ENCODE measurements around the gene CDC42EP5. TPM values are rescaled to one million over a fixed set of nuclear protein-coding genes. Genes with fewer than 3 reads are reported as not detected.

CDC42EP5 gene
- total and polyA plus RNA-seq, 2 donors (not counting 1 experiment from before 2014, with no cell fraction given), result not detected

GRCh38 chr19:54477650-54478049, 4.6 kb upstream of the CDC42EP5 start:
- H3K4me3 ChIP-seq (ENCODE audit: control extremely low read depth in 1 of 5, extremely low read depth in 1 of 5, insufficient read depth in 1 of 5, low read depth in 2 of 5, low read length in 4 of 5), result no peak overlapping the region
- CTCF ChIA-PET, result interaction anchor here (2.6 to 7.2 kb wide), 3 partner anchors 169 to 200 kb away, joined by 9 to 246 read pairs (median 41); no protein-coding TSS in a partner anchor
- no peaks in the 10 kb centered on the region for H3K79me2 ChIP-seq (ENCODE audit: control insufficient read depth, insufficient read depth, low read length)
- intact Hi-C loops (cut with micrococcal nuclease), result no loop called here
- H3K9ac ChIP-seq (ENCODE audit: low read length), result no peak overlapping the region
- Mint-ChIP-seq H3K27me3 (peaks cover 37% of the 10 kb centered on the region), H3K4me1 (peaks cover 17% of the 10 kb centered on the region), H3K9me3 (ENCODE audit: insufficient read depth) (no peaks in the 10 kb centered on the region), H3K4me3 (no peak overlapping the region), H3K27ac (no peak overlapping the region)
- H3K9me3 ChIP-seq (ENCODE audit: control extremely low read depth in 1 of 3, control insufficient read depth in 2 of 3, insufficient read depth in 1 of 3, low read length in 2 of 3), result no peaks in the 10 kb centered on the region
- H3K27ac ChIP-seq (ENCODE audit: low read length in 2 of 2), result no peak overlapping the region
- H3K36me3 ChIP-seq (replicated peaks in 1 of 2; ENCODE audit: control extremely low read depth in 1 of 2, control insufficient read depth in 1 of 2, extremely low read depth in 1 of 2, insufficient read depth in 2 of 2, low read length in 1 of 2), result no peaks in the 10 kb centered on the region
- peaks cover 0 to 29% (median 5%) of the 10 kb centered on the region in 4 experiments for H3K27me3 ChIP-seq (replicated peaks in 1 of 4; ENCODE audit: control extremely low read depth in 1 of 4, control insufficient read depth in 3 of 4, insufficient read depth in 4 of 4, low read length in 3 of 4)
- POLR2A ChIA-PET, result interaction anchor here (0.7 kb wide), 1 partner anchor 489 kb away, joined by 7 read pairs; no protein-coding TSS in a partner anchor
- ATAC-seq (ENCODE audit: low read depth) (no peak), DNase-seq (no peak)
- H4K20me1 ChIP-seq (ENCODE audit: control insufficient read depth, insufficient read depth, low read length, poor library complexity, severe bottlenecking), result no peaks in the 10 kb centered on the region
- WGBS (ENCODE audit: insufficient coverage), result 94% methylated on average over 2 of the region's 3 CpGs
- no peak overlapping the region for H2AFZ ChIP-seq (ENCODE audit: insufficient read depth, low read depth, low read length, poor library complexity, severe bottlenecking)
- H3K4me2 ChIP-seq (replicated peaks; ENCODE audit: low read depth, low read length, poor library complexity, severe bottlenecking), result no peak overlapping the region
- TF ChIP-seq CTCF (IDR thresholded peaks at IDR 0.05) (no peak), EZH2 (IDR thresholded peaks at IDR 0.05; ENCODE audit: borderline replicate concordance, insufficient read depth, low read depth, low read length, poor library complexity, severe bottlenecking) (no peak)
- H3K4me1 ChIP-seq (ENCODE audit: control insufficient read depth in 2 of 2, insufficient read depth in 2 of 2, low read length in 2 of 2), result peaks cover 10 to 15% of the 10 kb centered on the region in 2 donors

GRCh38 chr19:54475706-54476105, 2.6 kb upstream of the CDC42EP5 start:
- ChIA-PET CTCF (no interaction called here), POLR2A (no interaction called here)
- peaks cover 0 to 33% (median 11%) of the 10 kb centered on the region in 4 experiments for H3K27me3 ChIP-seq (replicated peaks in 1 of 4; ENCODE audit: control extremely low read depth in 1 of 4, control insufficient read depth in 3 of 4, insufficient read depth in 4 of 4, low read length in 3 of 4)
- TF ChIP-seq CTCF (IDR thresholded peaks at IDR 0.05) (no peak), EZH2 (IDR thresholded peaks at IDR 0.05; ENCODE audit: borderline replicate concordance, insufficient read depth, low read depth, low read length, poor library complexity, severe bottlenecking) (no peak)
- no peak overlapping the region for H2AFZ ChIP-seq (ENCODE audit: insufficient read depth, low read depth, low read length, poor library complexity, severe bottlenecking)
- DNase-seq, result no peak
- no peaks in the 10 kb centered on the region for H3K79me2 ChIP-seq (ENCODE audit: control insufficient read depth, insufficient read depth, low read length)
- WGBS (ENCODE audit: insufficient coverage), result 92% methylated on average over 7 of the region's 11 CpGs
- peaks cover 0 to 4% (median 0%) of the 10 kb centered on the region in 3 donors for H3K9me3 ChIP-seq (ENCODE audit: control extremely low read depth in 1 of 3, control insufficient read depth in 2 of 3, insufficient read depth in 1 of 3, low read length in 2 of 3)
- no peak for ATAC-seq (ENCODE audit: low read depth)
- no peak overlapping the region for H3K27ac Mint-ChIP-seq
- intact Hi-C loops (cut with micrococcal nuclease), result no loop called here
- no peak overlapping the region for H3K4me3 Mint-ChIP-seq
- peaks cover 9 to 13% of the 10 kb centered on the region in 2 donors for H3K4me1 ChIP-seq (ENCODE audit: control insufficient read depth in 2 of 2, insufficient read depth in 2 of 2, low read length in 2 of 2)
- H3K4me3 ChIP-seq (ENCODE audit: control extremely low read depth in 1 of 5, extremely low read depth in 1 of 5, insufficient read depth in 1 of 5, low read depth in 2 of 5, low read length in 4 of 5), result no peak overlapping the region
- H3K27me3 Mint-ChIP-seq, result peaks cover 34% of the 10 kb centered on the region
- H4K20me1 ChIP-seq (ENCODE audit: control insufficient read depth, insufficient read depth, low read length, poor library complexity, severe bottlenecking), result no peaks in the 10 kb centered on the region
- no peak overlapping the region for H3K4me2 ChIP-seq (replicated peaks; ENCODE audit: low read depth, low read length, poor library complexity, severe bottlenecking)
- H3K36me3 ChIP-seq (replicated peaks in 1 of 2; ENCODE audit: control extremely low read depth in 1 of 2, control insufficient read depth in 1 of 2, extremely low read depth in 1 of 2, insufficient read depth in 2 of 2, low read length in 1 of 2), result no peaks in the 10 kb centered on the region
- peaks cover 11% of the 10 kb centered on the region for H3K4me1 Mint-ChIP-seq
- H3K27ac ChIP-seq (ENCODE audit: low read length in 2 of 2), result no peak overlapping the region
- H3K9ac ChIP-seq (ENCODE audit: low read length), result no peak overlapping the region
- H3K9me3 Mint-ChIP-seq (ENCODE audit: insufficient read depth), result no peaks in the 10 kb centered on the region

All from B cell (primary cell).